DMS 273 (cell line): ENCODE measurements around the gene CTNNBL1.
A peak's percentile ranks its signal among the peaks of the same experiment; 100 is the strongest.
"Not testable (repeated sequence)": the region's sequence is repeated elsewhere in the genome, so short reads cannot be mapped to it uniquely, and the experiment has no call there.

Experiments used
- DNase-seq: peaks from one replicate; lab custom pipeline; 2025; ENCODE audit not compliant: unreplicated experiment; lab: John Stamatoyannopoulos, UW

Gene CTNNBL1

GRCh38 chr20:37677969-37678861 lies 15.6 kb upstream of the CTNNBL1 start:
- no peak for DNase-seq

- DNase-seq: not testable (repeated sequence)
These were observed 14.1 kb upstream of the CTNNBL1 start for GRCh38 chr20:37679751-37680150.

GRCh38 chr20:37680420-37680819 lies 13.4 kb upstream of the CTNNBL1 start:
- DNase-seq: no peak

- no peak for DNase-seq
These were observed 12.3 kb upstream of the CTNNBL1 start for GRCh38 chr20:37681384-37682112.

- DNase-seq: not testable (repeated sequence)
These were observed 10.7 kb upstream of the CTNNBL1 start for GRCh38 chr20:37683146-37683545.

- no peak for DNase-seq
These were observed 6.9 kb upstream of the CTNNBL1 start for GRCh38 chr20:37686762-37687477.

GRCh38 chr20:37687478-37687805 lies 6.4 kb upstream of the CTNNBL1 start:
- DNase-seq: no peak

GRCh38 chr20:37688093-37688492 lies 5.7 kb upstream of the CTNNBL1 start:
- DNase-seq: no peak

GRCh38 chr20:37690626-37691369 lies 3.0 kb upstream of the CTNNBL1 start:
- peak; percentile 26 for DNase-seq

GRCh38 chr20:37692459-37693166 lies 1.2 kb upstream of the CTNNBL1 start:
- DNase-seq: no peak

- no peak for DNase-seq
These were observed 592 bp upstream of the CTNNBL1 start for GRCh38 chr20:37693242-37693634.

GRCh38 chr20:37695684-37696342 lies 2.0 kb downstream of the CTNNBL1 start:
- no peak for DNase-seq

- DNase-seq: no peak
These were observed 3.5 kb downstream of the CTNNBL1 start for GRCh38 chr20:37697314-37697713.

GRCh38 chr20:37699202-37699601 lies 5.4 kb downstream of the CTNNBL1 start:
- peak; percentile 25 for DNase-seq

GRCh38 chr20:37700301-37700700 lies 6.5 kb downstream of the CTNNBL1 start:
- DNase-seq: no peak

GRCh38 chr20:37701676-37702075 lies 7.8 kb downstream of the CTNNBL1 start:
- DNase-seq: not testable (repeated sequence)

- no peak for DNase-seq
These were observed 8.7 kb downstream of the CTNNBL1 start for GRCh38 chr20:37702403-37703034.

- DNase-seq: no peak
These were observed 9.4 kb downstream of the CTNNBL1 start for GRCh38 chr20:37703035-37703845.
